HEK293 (cell line): ENCODE results near the gene RCL1.
A peak's percentile ranks its signal among the peaks of the same experiment; 100 is the strongest.
"Not testable (repeated sequence)": the region's sequence is repeated elsewhere in the genome, so short reads cannot be mapped to it uniquely, and the experiment has no call there.

Experiments used
- CTCF ChIA-PET: fragments of 350-600 bp; formaldehyde crosslinking; extraction: SDS; loops from one replicate; lab custom pipeline; 2021; ENCODE audit warnings: antibody characterized with exemption; lab: Yijun Ruan, JAX
- POLR2A ChIA-PET: fragments of 300-600 bp; formaldehyde crosslinking; extraction: SDS; loops from one replicate; lab custom pipeline; 2020; ENCODE audit warnings: antibody characterized with exemption, inconsistent platforms; lab: Yijun Ruan, JAX
- H3K27ac ChIP-seq: fragments of 200-500 bp; sonication (Bioruptor generic); 2 replicates; pipeline ENCODE4 v1.5.1; 2014; ENCODE audit warnings: low read depth, low read length, control low read depth, inconsistent platforms; ENCODE audit errors: extremely low read depth
- H3K36me3 ChIP-seq, 2 experiments: fragments of 200-500 bp in 1 of 2; sonication (Bioruptor generic) in 1 of 2; 1 replicate in 1 of 2; 2 replicates in 1 of 2; pipeline ENCODE4 v1.5.1; 2014 to 2017; ENCODE audit warnings: inconsistent platforms in 2 of 2, low read length in 2 of 2; ENCODE audit not compliant: control insufficient read depth in 2 of 2, insufficient read depth in 1 of 2
- H3K4me1 ChIP-seq: fragments of 200-500 bp; sonication (Bioruptor generic); 2 replicates; pipeline ENCODE4 v1.5.1; 2014; ENCODE audit warnings: mild to moderate bottlenecking, low read length, inconsistent platforms; ENCODE audit not compliant: control insufficient read depth, insufficient read depth
- H3K4me3 ChIP-seq: 2 replicates; pipeline ENCODE4 v1.5.1; 2011; ENCODE audit warnings: low read depth, mild to moderate bottlenecking, control low read depth, low read length, moderate library complexity
- H3K9me3 ChIP-seq: fragments of 200-500 bp; sonication (Bioruptor generic); 2 replicates; pipeline ENCODE4 v1.5.1; 2014; ENCODE audit warnings: low read depth, low read length, inconsistent platforms; ENCODE audit not compliant: control insufficient read depth, insufficient read depth
- FEZF1 ChIP-seq: fragments of 450-650 bp; formaldehyde crosslinking; IDR thresholded peaks from 2 replicates; pipeline ENCODE4 v1.5.1; 2016; ENCODE audit warnings: missing biosample characterization, missing genetic modification characterization
- MYNN ChIP-seq: fragments of 450-650 bp; formaldehyde crosslinking; IDR thresholded peaks from 2 replicates; pipeline ENCODE4 v1.5.1; 2016; ENCODE audit warnings: missing biosample characterization, missing genetic modification characterization, borderline replicate concordance
- PRDM1 ChIP-seq: fragments of 450-650 bp; formaldehyde crosslinking; IDR thresholded peaks from 2 replicates; pipeline ENCODE4; 2016; ENCODE audit warnings: missing biosample characterization, missing genetic modification characterization
- WT1 ChIP-seq: fragments of 450-650 bp; formaldehyde crosslinking; IDR thresholded peaks from 2 replicates; pipeline ENCODE4 v1.5.1; 2016; ENCODE audit warnings: missing biosample characterization, missing genetic modification characterization
- ZBTB21 ChIP-seq: fragments of 450-650 bp; formaldehyde crosslinking; IDR thresholded peaks from 2 replicates; pipeline ENCODE4 v1.5.1; 2017; ENCODE audit warnings: missing biosample characterization, missing genetic modification characterization
- ZEB2 ChIP-seq: fragments of 450-650 bp; formaldehyde crosslinking; IDR thresholded peaks from 2 replicates; pipeline ENCODE4 v1.5.1; 2016; ENCODE audit warnings: missing biosample characterization, missing genetic modification characterization
- ZFP3 ChIP-seq: fragments of 450-650 bp; formaldehyde crosslinking; IDR thresholded peaks from 2 replicates; pipeline ENCODE4 v1.5.1; 2016; ENCODE audit warnings: low read depth, missing biosample characterization, missing genetic modification characterization
- ZNF121 ChIP-seq: fragments of 450-650 bp; formaldehyde crosslinking; IDR thresholded peaks from 2 replicates; pipeline ENCODE4 v1.5.1; 2016; ENCODE audit warnings: missing biosample characterization, missing genetic modification characterization
- ZNF133 ChIP-seq: fragments of 450-650 bp; formaldehyde crosslinking; IDR thresholded peaks from 2 replicates; pipeline ENCODE4 v1.5.1; 2016; ENCODE audit warnings: missing biosample characterization, missing genetic modification characterization
- ZNF16 ChIP-seq: fragments of 450-650 bp; formaldehyde crosslinking; IDR thresholded peaks from 2 replicates; pipeline ENCODE4 v1.5.1; 2016; ENCODE audit warnings: low read depth, missing biosample characterization, missing genetic modification characterization
- ZNF223 ChIP-seq: fragments of 450-650 bp; formaldehyde crosslinking; IDR thresholded peaks from 2 replicates; pipeline ENCODE4 v1.5.1; 2016; ENCODE audit warnings: missing biosample characterization, missing genetic modification characterization
- ZNF37A ChIP-seq: fragments of 450-650 bp; IDR thresholded peaks from 2 replicates; pipeline ENCODE4 v1.5.1; 2018; ENCODE audit warnings: missing biosample characterization, missing genetic modification characterization
- ZNF610 ChIP-seq: fragments of 450-650 bp; formaldehyde crosslinking; IDR thresholded peaks from 2 replicates; pipeline ENCODE4 v1.5.1; 2016; ENCODE audit warnings: missing biosample characterization, missing genetic modification characterization, borderline replicate concordance
- ZNF629 ChIP-seq: fragments of 450-650 bp; formaldehyde crosslinking; IDR thresholded peaks from 2 replicates; pipeline ENCODE4 v1.5.1; 2017; ENCODE audit warnings: missing biosample characterization, missing genetic modification characterization
- ZNF785 ChIP-seq: fragments of 450-650 bp; formaldehyde crosslinking; IDR thresholded peaks from 2 replicates; pipeline ENCODE4 v1.5.1; 2016; ENCODE audit warnings: missing biosample characterization, missing genetic modification characterization
- ZSCAN16 ChIP-seq: fragments of 450-650 bp; formaldehyde crosslinking; IDR thresholded peaks from 2 replicates; pipeline ENCODE4 v1.5.1; 2016; ENCODE audit warnings: missing biosample characterization, missing genetic modification characterization
- TF ChIP-seq, protein P1 (sequence below): fragments of 450-650 bp; formaldehyde crosslinking; IDR thresholded peaks from 2 replicates; pipeline ENCODE4 v1.5.1; 2016; ENCODE audit warnings: missing biosample characterization, missing genetic modification characterization
- TF ChIP-seq, protein P2 (sequence below): fragments of 450-650 bp; formaldehyde crosslinking; IDR thresholded peaks from 2 replicates; pipeline ENCODE4 v1.5.1; 2016; ENCODE audit warnings: missing biosample characterization, missing genetic modification characterization

Gene RCL1

GRCh38 chr9:4754530-4754929 lies 38.2 kb upstream of the RCL1 start:
- H3K9me3 ChIP-seq, POLR2A ChIA-PET, H3K27ac ChIP-seq, H3K4me3 ChIP-seq, H3K4me1 ChIP-seq, H3K36me3 ChIP-seq: not testable (repeated sequence)
- CTCF ChIA-PET, result interaction anchor here (0.9 to 1.5 kb wide), 3 partner anchors 8 to 835 kb away, joined by 3 to 10 read pairs (median 4); no protein-coding TSS in a partner anchor
- peak; percentile 78 for TF ChIP-seq PRDM1 (tag by site-specific recombination)

GRCh38 chr9:4755026-4755609 lies 37.6 kb upstream of the RCL1 start:
- ChIA-PET POLR2A (no interaction called here), CTCF (interaction anchor here (0.9 to 1.5 kb wide), 4 partner anchors 7 to 834 kb away, joined by 3 to 10 read pairs (median 4); no protein-coding TSS in a partner anchor)
- H3K36me3 ChIP-seq, result no peaks in the 10 kb centered on the region
- H3K27ac ChIP-seq, result no peak overlapping the region
- no peak overlapping the region for H3K4me3 ChIP-seq
- TF ChIP-seq ZNF629 (tag by site-specific recombination), result no peak
- TF ChIP-seq WT1, result no peak
- TF ChIP-seq ZNF133 (tag by site-specific recombination), result no peak
- no peak for TF ChIP-seq ZEB2 (tag by site-specific recombination)
- no peak for TF ChIP-seq ZNF37A
- no peak for TF ChIP-seq ZNF223
- TF ChIP-seq FEZF1 (tag by site-specific recombination), result no peak
- TF ChIP-seq, protein P1, sequence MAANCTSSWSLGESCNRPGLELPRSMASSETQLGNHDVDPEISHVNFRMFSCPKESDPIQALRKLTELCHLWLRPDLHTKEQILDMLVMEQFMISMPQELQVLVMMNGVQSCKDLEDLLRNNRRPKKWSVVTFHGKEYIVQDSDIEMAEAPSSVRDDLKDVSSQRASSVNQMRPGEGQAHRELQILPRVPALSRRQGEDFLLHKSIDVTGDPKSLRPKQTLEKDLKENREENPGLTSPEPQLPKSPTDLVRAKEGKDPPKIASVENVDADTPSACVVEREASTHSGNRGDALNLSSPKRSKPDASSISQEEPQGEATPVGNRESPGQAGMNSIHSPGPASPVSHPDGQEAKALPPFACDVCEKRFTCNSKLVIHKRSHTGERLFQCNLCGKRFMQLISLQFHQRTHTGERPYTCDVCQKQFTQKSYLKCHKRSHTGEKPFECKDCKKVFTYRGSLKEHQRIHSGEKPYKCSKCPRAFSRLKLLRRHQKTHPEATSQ (tag by site-specific recombination), result no peak
- no peak for TF ChIP-seq ZFP3
- TF ChIP-seq ZSCAN16 (tag by site-specific recombination), result no peak
- no peaks in the 10 kb centered on the region for H3K4me1 ChIP-seq
- no peaks in the 10 kb centered on the region for H3K9me3 ChIP-seq

DNA sequence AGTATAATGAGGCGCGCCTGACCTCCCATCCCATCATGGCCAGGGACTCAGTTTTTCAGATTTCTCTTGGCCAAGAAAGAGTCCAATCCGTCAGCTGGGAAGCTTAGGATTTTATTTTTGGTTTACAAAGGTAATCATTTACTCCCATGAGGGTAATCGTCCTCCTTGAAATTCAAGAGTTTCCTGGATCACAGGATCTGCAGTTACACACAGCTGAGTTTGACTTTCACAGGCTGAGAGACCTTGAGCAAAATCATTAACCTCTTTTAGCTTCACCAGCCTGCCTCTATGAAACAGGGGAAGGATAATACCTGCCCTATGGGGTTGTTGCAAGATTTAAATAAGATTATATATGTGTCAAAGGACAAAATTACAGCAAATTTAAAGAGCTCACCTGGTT lies 36.3 kb upstream of the RCL1 start:
- TF ChIP-seq ZNF785, result no peak
- TF ChIP-seq ZNF610, result no peak
- TF ChIP-seq ZNF16 (tag by site-specific recombination), result no peak
- TF ChIP-seq, protein P2, sequence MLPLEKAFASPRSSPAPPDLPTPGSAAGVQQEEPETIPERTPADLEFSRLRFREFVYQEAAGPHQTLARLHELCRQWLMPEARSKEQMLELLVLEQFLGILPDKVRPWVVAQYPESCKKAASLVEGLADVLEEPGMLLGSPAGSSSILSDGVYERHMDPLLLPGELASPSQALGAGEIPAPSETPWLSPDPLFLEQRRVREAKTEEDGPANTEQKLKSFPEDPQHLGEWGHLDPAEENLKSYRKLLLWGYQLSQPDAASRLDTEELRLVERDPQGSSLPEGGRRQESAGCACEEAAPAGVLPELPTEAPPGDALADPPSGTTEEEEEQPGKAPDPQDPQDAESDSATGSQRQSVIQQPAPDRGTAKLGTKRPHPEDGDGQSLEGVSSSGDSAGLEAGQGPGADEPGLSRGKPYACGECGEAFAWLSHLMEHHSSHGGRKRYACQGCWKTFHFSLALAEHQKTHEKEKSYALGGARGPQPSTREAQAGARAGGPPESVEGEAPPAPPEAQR (tag by site-specific recombination), result no peak
- TF ChIP-seq ZEB2 (tag by site-specific recombination), result no peak
- TF ChIP-seq ZNF121 (tag by site-specific recombination), result no peak
- TF ChIP-seq ZBTB21 (tag by site-specific recombination), result no peak
- TF ChIP-seq MYNN (tag by site-specific recombination), result no peak
- TF ChIP-seq, all 188 proteins: peak for 0
- H3K36me3 ChIP-seq, result no peaks in the 10 kb centered on the region
- H3K9me3 ChIP-seq, result no peaks in the 10 kb centered on the region
- no peak overlapping the region for H3K4me3 ChIP-seq
- ChIA-PET POLR2A (interaction anchor here (1.1 kb wide), 1 partner anchor 16 kb away, joined by 3 read pairs; the partner anchor contains the start of gene AK3), CTCF (interaction anchor here (0.5 to 1.1 kb wide), 4 partner anchors 12 to 153 kb away, joined by 3 read pairs; partner anchors contain the start of gene RCL1)
- H3K27ac ChIP-seq, result no peak overlapping the region
- H3K4me1 ChIP-seq, result no peaks in the 10 kb centered on the region
